Tibial nerve (tissue), 4 donors: ENCODE results near the gene MIXL1. TPM values are rescaled to one million over a fixed set of nuclear protein-coding genes. Genes with fewer than 3 reads are reported as not detected.
"Not testable (repeated sequence)": the region's sequence is repeated elsewhere in the genome, so short reads cannot be mapped to it uniquely, and the experiment has no call there.

ENCODE experiments used
- DNase-seq, 2 donors: peaks; one replicate each; pipeline ENCODE4 v3.0.0-alpha.2; 2019; ENCODE audit warnings: low spot score in 2 of 2
- H3K27ac ChIP-seq, 4 donors: fragments of 200-600 bp; sonication (generic) in 3 of 4; one replicate each; pipeline ENCODE4 v1.5.1; 2017 to 2019; ENCODE audit warnings: mild to moderate bottlenecking in 1 of 4
- H3K27me3 ChIP-seq, 2 donors: fragments of 200-600 bp; sonication (generic) in 1 of 2; one replicate each; pipeline versions ENCODE4 v1.5.1 to v1.6.0; 2017 to 2019
- H3K36me3 ChIP-seq, 3 donors: fragments of 200-600 bp; sonication (generic); one replicate each; pipeline ENCODE4 v1.5.1; 2018 to 2019
- H3K4me1 ChIP-seq, 4 donors: fragments of 200-600 bp; sonication (generic) in 3 of 4; one replicate each; pipeline ENCODE4 v1.5.1; 2017 to 2019
- H3K4me3 ChIP-seq, 4 donors: fragments of 200-600 bp; sonication (generic) in 3 of 4; one replicate each; pipeline ENCODE4 v1.5.1; 2017 to 2019; ENCODE audit warnings: mild to moderate bottlenecking in 1 of 4, moderate library complexity in 1 of 4
- H3K9me3 ChIP-seq, 4 donors: fragments of 200-600 bp; sonication (generic) in 3 of 4; one replicate each; pipeline ENCODE4 v1.5.1; 2017 to 2019
- CTCF ChIP-seq, 5 experiments: fragments of 200-600 bp in 3 of 5; fragments of 450-650 bp in 2 of 5; sonication (generic) in 3 of 5; IDR thresholded peaks; one replicate each; pipeline ENCODE4 v1.5.1; 2016 to 2019; ENCODE audit warnings: antibody characterized with exemption in 5 of 5, mild to moderate bottlenecking in 3 of 5, moderate library complexity in 2 of 5
- EP300 ChIP-seq, 2 donors: sonication (generic); formaldehyde crosslinking; IDR thresholded peaks; one replicate each; pipeline ENCODE4 v1.6.1; 2017; ENCODE audit warnings: antibody characterized with exemption in 2 of 2, mild to moderate bottlenecking in 1 of 2
- POLR2A ChIP-seq, 2 donors: fragments of 450-650 bp; IDR thresholded peaks; one replicate each; pipeline ENCODE4 v1.6.1; 2017; ENCODE audit warnings: antibody characterized with exemption in 2 of 2, mild to moderate bottlenecking in 2 of 2, moderate library complexity in 2 of 2
- WGBS, 2 donors: methylation state at CpG; one replicate each; pipeline ENCODE4 v1.1.5; 2018; 5-methylcytosine and 5-hydroxymethylcytosine counted together
- total RNA-seq, 4 donors: library from RNA; depleted of rRNA; stranded (reverse); fragments of >200 nt; gene quantifications; one replicate each; pipeline ENCODE4 v1.1.0, GENCODE V29; 2016

The MIXL1 gene
- total RNA-seq, 4 donors from 2014 or later = not detected

GRCh38 chr1:226239421-226239820 lies 16.0 kb downstream of the MIXL1 start:
- H3K4me1 ChIP-seq = no peaks in the 10 kb centered on the region
- H3K9me3 ChIP-seq = no peaks in the 10 kb centered on the region
- no peak overlapping the region for H3K4me3 ChIP-seq
- H3K27me3 ChIP-seq = no peaks in the 10 kb centered on the region
- no peak overlapping the region for H3K27ac ChIP-seq
- no peak for TF ChIP-seq EP300 (IDR thresholded peaks at IDR 0.05)
- no peak for TF ChIP-seq POLR2A (IDR thresholded peaks at IDR 0.05)
- no peak for TF ChIP-seq CTCF (IDR thresholded peaks at IDR 0.05)
- no peak for DNase-seq
- 98 to 99% methylated on average over 3 of the region's 3 CpGs for WGBS, 2 donors
- H3K36me3 ChIP-seq = peaks cover 0 to 28% (median 0%) of the 10 kb centered on the region in 3 donors

GRCh38 chr1:226248091-226248490 lies 24.6 kb downstream of the MIXL1 start:
- Histone ChIP-seq H3K27ac (no peak overlapping the region), H3K27me3 (no peaks in the 10 kb centered on the region), H3K4me1 (no peaks in the 10 kb centered on the region), H3K4me3 (no peak overlapping the region), H3K9me3 (no peaks in the 10 kb centered on the region), H3K36me3 (peaks cover 0 to 25% (median 0%) of the 10 kb centered on the region in 3 donors)
- TF ChIP-seq POLR2A (IDR thresholded peaks at IDR 0.05) (no peak), CTCF (IDR thresholded peaks at IDR 0.05) (no peak), EP300 (IDR thresholded peaks at IDR 0.05) (no peak)
- no peak for DNase-seq
- WGBS, 2 donors = 66 to 67% methylated on average over 2 of the region's 2 CpGs

- H3K27me3 ChIP-seq = no peaks in the 10 kb centered on the region
- H3K4me3 ChIP-seq = no peak overlapping the region
- H3K27ac ChIP-seq = no peak overlapping the region
- DNase-seq = no peak
- peaks cover 0 to 27% (median 0%) of the 10 kb centered on the region in 3 donors for H3K36me3 ChIP-seq
- no peak for TF ChIP-seq EP300 (IDR thresholded peaks at IDR 0.05)
- no peak for TF ChIP-seq POLR2A (IDR thresholded peaks at IDR 0.05)
- TF ChIP-seq CTCF (IDR thresholded peaks at IDR 0.05) = no peak
- WGBS, 2 donors = 89 to 92% methylated on average over 3 of the region's 3 CpGs
- no peaks in the 10 kb centered on the region for H3K4me1 ChIP-seq
- no peaks in the 10 kb centered on the region for H3K9me3 ChIP-seq
Observed at GRCh38 chr1:226248796-226249195, 25.3 kb downstream of the MIXL1 start.

GRCh38 chr1:226250511-226250910 lies 27.0 kb downstream of the MIXL1 start:
- 91 to 100% methylated on average over 1 of the region's 1 CpG for WGBS, 2 donors
- H3K27me3 ChIP-seq = no peaks in the 10 kb centered on the region
- H3K4me1 ChIP-seq = no peaks in the 10 kb centered on the region
- no peak overlapping the region for H3K4me3 ChIP-seq
- TF ChIP-seq POLR2A (IDR thresholded peaks at IDR 0.05) = no peak
- TF ChIP-seq EP300 (IDR thresholded peaks at IDR 0.05) = no peak
- TF ChIP-seq CTCF (IDR thresholded peaks at IDR 0.05) = no peak
- DNase-seq = no peak
- no peak overlapping the region for H3K27ac ChIP-seq
- H3K36me3 ChIP-seq = peaks cover 0 to 23% (median 0%) of the 10 kb centered on the region in 3 donors
- no peaks in the 10 kb centered on the region for H3K9me3 ChIP-seq

- H3K36me3 ChIP-seq = peaks cover 0 to 23% (median 0%) of the 10 kb centered on the region in 3 donors
- not testable (repeated sequence) for H3K9me3 ChIP-seq, H3K4me1 ChIP-seq, DNase-seq, H3K4me3 ChIP-seq, H3K27me3 ChIP-seq, H3K27ac ChIP-seq
- 98% methylated on average over 7 of the region's 7 CpGs for whole genome bisulfite sequencing, 2 donors
Observed at GRCh38 chr1:226252841-226253240, 29.4 kb downstream of the MIXL1 start.

GRCh38 chr1:226253933-226254332 lies 30.5 kb downstream of the MIXL1 start:
- no peaks in the 10 kb centered on the region for H3K4me1 ChIP-seq
- peaks cover 0 to 29% (median 0%) of the 10 kb centered on the region in 3 donors for H3K36me3 ChIP-seq
- no peaks in the 10 kb centered on the region for H3K9me3 ChIP-seq
- H3K27me3 ChIP-seq = no peaks in the 10 kb centered on the region
- H3K4me3 ChIP-seq = no peak overlapping the region
- WGBS, 2 donors = 87 to 97% methylated on average over 4 of the region's 4 CpGs
- TF ChIP-seq EP300 (IDR thresholded peaks at IDR 0.05) = no peak
- no peak for TF ChIP-seq CTCF (IDR thresholded peaks at IDR 0.05)
- TF ChIP-seq POLR2A (IDR thresholded peaks at IDR 0.05) = no peak
- DNase-seq = no peak
- no peak overlapping the region for H3K27ac ChIP-seq
